Hematopoietic multipotent progenitor cell treated with erythropoietin and hydrocortisone succinate and interleukin-3 and kit ligand, for 4 days (in vitro differentiated cells): ENCODE results near the gene TERB2.
"Not testable (repeated sequence)": the region's sequence is repeated elsewhere in the genome, so short reads cannot be mapped to it uniquely, and the experiment has no call there.

Experiments used
- DNase-seq: peaks from one replicate; pipeline ENCODE4 v3.0.0-alpha.2; 2015

TERB2 gene

GRCh38 chr15:44956388-44956787, at the start of gene TERB2:
Gene TERB2, plus strand, starts transcription at chr15:44956687. Its CDS starts 32 bp downstream, at chr15:44956719.
- DNase-seq = peak; percentile 46

- DNase-seq = peak; percentile 22
These were observed 47.1 kb upstream of the TERB2 start for GRCh38 chr15:44909423-44909822.

- no peak for DNase-seq
These were observed 45.4 kb upstream of the TERB2 start for GRCh38 chr15:44910981-44911625.

GRCh38 chr15:44912186-44912585, 44.3 kb upstream of the TERB2 start:
- DNase-seq = not testable (repeated sequence)

- not testable (repeated sequence) for DNase-seq
These were observed 43.5 kb upstream of the TERB2 start for GRCh38 chr15:44912974-44913448.

- peak; percentile 39 for DNase-seq
These were observed 38.4 kb upstream of the TERB2 start for GRCh38 chr15:44918136-44918535.

GRCh38 chr15:44928658-44929057, 27.8 kb upstream of the TERB2 start:
- DNase-seq = not testable (repeated sequence)

GRCh38 chr15:44930283-44930682, 26.2 kb upstream of the TERB2 start:
- DNase-seq = not testable (repeated sequence)

- not testable (repeated sequence) for DNase-seq
These were observed 1.8 kb downstream of the TERB2 start for GRCh38 chr15:44958302-44958701.

GRCh38 chr15:44968475-44968874, 12.0 kb downstream of the TERB2 start:
- DNase-seq = no peak

GRCh38 chr15:44971036-44971435, 14.5 kb downstream of the TERB2 start:
- DNase-seq = no peak

- not testable (repeated sequence) for DNase-seq
These were observed 19.7 kb downstream of the TERB2 start for GRCh38 chr15:44976183-44976582.

GRCh38 chr15:44977781-44978180, 21.3 kb downstream of the TERB2 start:
- DNase-seq = not testable (repeated sequence)

- peak; percentile 20 for DNase-seq
These were observed 23.3 kb downstream of the TERB2 start for GRCh38 chr15:44979617-44980339.

- not testable (repeated sequence) for DNase-seq
These were observed 27.7 kb downstream of the TERB2 start for GRCh38 chr15:44984144-44984543.

GRCh38 chr15:44986346-44987055, 30.0 kb downstream of the TERB2 start:
- DNase-seq = peak; percentile 15

- not testable (repeated sequence) for DNase-seq
These were observed 31.2 kb downstream of the TERB2 start for GRCh38 chr15:44987711-44988110.

- not testable (repeated sequence) for DNase-seq
These were observed 31.8 kb downstream of the TERB2 start for GRCh38 chr15:44988184-44988869.

GRCh38 chr15:44988870-44989219, 32.4 kb downstream of the TERB2 start:
- DNase-seq = not testable (repeated sequence)

GRCh38 chr15:44997632-44998031, 41.1 kb downstream of the TERB2 start:
- not testable (repeated sequence) for DNase-seq

GRCh38 chr15:44999105-44999504, 42.6 kb downstream of the TERB2 start:
- no peak for DNase-seq

GRCh38 chr15:45001180-45001579, 44.7 kb downstream of the TERB2 start:
- DNase-seq = not testable (repeated sequence)
